ENCODE data around the gene TMCO4. TPM values are rescaled to one million over a fixed set of nuclear protein-coding genes. Genes with fewer than 3 reads are reported as not detected.

TMCO4 gene
- total and polyA plus RNA-seq, 2 of the 4 experiments (the other 2 are of a cell fraction), result 7.3 to 8.6 TPM

- Histone ChIP-seq H3K79me1 (ENCODE audit: low read depth in 1 of 2, low read length in 2 of 2) (no peaks in the 10 kb centered on the region; a peak in 1 of 4 replicates), H3K56ac (ENCODE audit: extremely low read depth, insufficient read depth, low read length) (no peak overlapping the region), H3K4ac (ENCODE audit: low read depth, low read length) (no peak overlapping the region), H2AFZ (replicated peaks; ENCODE audit: low read length, poor library complexity) (no peak overlapping the region), H3K9me3 (ENCODE audit: control insufficient read depth, insufficient read depth, low read length) (no peaks in the 10 kb centered on the region), H4K8ac (ENCODE audit: low read depth in 2 of 2, low read length in 2 of 2) (no peak overlapping the region), H2BK120ac (ENCODE audit: low read depth, low read length) (no peak overlapping the region), H3K23ac (ENCODE audit: low read depth, low read length) (no peak overlapping the region), H4K5ac (ENCODE audit: low read depth, low read length) (no peak overlapping the region), H2BK20ac (ENCODE audit: low read depth, low read length) (no peak overlapping the region), H3K4me1 (ENCODE audit: control insufficient read depth, insufficient read depth, low read length) (peaks cover 2% of the 10 kb centered on the region; the same call in 1 of the 2 replicates), H4K91ac (ENCODE audit: insufficient read depth, low read depth, low read length) (no peak overlapping the region), H3K9me1 (ENCODE audit: insufficient read depth, low read length) (peaks cover 5% of the 10 kb centered on the region; the same call in 1 of the 2 replicates), H3K14ac (replicated peaks; ENCODE audit: low read depth, low read length) (no peak overlapping the region), H3K18ac (ENCODE audit: low read depth, low read length) (no peak overlapping the region), H3K4me3 (ENCODE audit: insufficient read depth, low read depth, low read length) (no peak overlapping the region), H2BK5ac (ENCODE audit: low read depth, low read length, poor library complexity, severe bottlenecking) (no peak overlapping the region), H3K36me3 (ENCODE audit: control insufficient read depth, insufficient read depth, low read length) (peaks cover 15% of the 10 kb centered on the region), H2AK9ac (replicated peaks; ENCODE audit: low read depth, low read length, poor library complexity) (no peak overlapping the region), H3K9ac (ENCODE audit: low read depth, low read length) (no peak overlapping the region), H2BK15ac (ENCODE audit: low read depth, low read length) (no peak overlapping the region), H2AK5ac (ENCODE audit: low read depth, low read length) (no peak overlapping the region), H3K4me2 (ENCODE audit: low read depth, low read length) (no peak overlapping the region), H4K20me1 (ENCODE audit: insufficient read depth, low read length) (no peaks in the 10 kb centered on the region), H3K27ac (ENCODE audit: insufficient read depth, low read length) (no peak overlapping the region), H3K27me3 (ENCODE audit: control insufficient read depth, insufficient read depth, low read length) (no peaks in the 10 kb centered on the region)
- BruUV-seq (replicated peaks), result no TSS peak
- ChIA-PET CTCF (interaction anchor here (0.8 kb wide), 1 partner anchor 23 kb away, joined by 3 read pairs; no protein-coding TSS in a partner anchor), POLR2A (ENCODE audit: unreplicated experiment) (no interaction called here)
- ATAC-seq (ENCODE audit: low read depth) (no peak), DNase-seq (no peak)
- in situ Hi-C loops (cut with MboI; ENCODE audit: low sequenced_read_pairs) (no loop called here), intact Hi-C loops (cut with micrococcal nuclease) (no loop called here), dilution Hi-C loops (cut with HindIII; ENCODE audit: low sequenced_read_pairs, unreplicated experiment) (no loop called here)
- TF ChIP-seq NFE2L2 (IDR thresholded peaks at IDR 0.05; ENCODE audit: low read depth, low read length) (no peak), BHLHE40 (IDR thresholded peaks at IDR 0.05; ENCODE audit: low read depth, low read length) (no peak), FOS (IDR thresholded peaks at IDR 0.05; ENCODE audit: low read depth, low read length) (no peak), POLR2A (IDR thresholded peaks at IDR 0.05; ENCODE audit: low read depth, low read length) (no peak), CEBPB (IDR thresholded peaks at IDR 0.05; ENCODE audit: low read depth, low read length) (no peak), MAZ (IDR thresholded peaks at IDR 0.05; ENCODE audit: borderline replicate concordance, low read depth, low read length) (no peak), RFX5 (IDR thresholded peaks at IDR 0.05; ENCODE audit: low read depth, low read length) (no peak), MXI1 (IDR thresholded peaks at IDR 0.05; ENCODE audit: borderline replicate concordance, low read depth, low read length) (no peak), USF2 (IDR thresholded peaks at IDR 0.05; ENCODE audit: low read depth, low read length) (no peak), SMC3 (IDR thresholded peaks at IDR 0.05; ENCODE audit: low read depth, low read length) (no peak), RAD21 (IDR thresholded peaks at IDR 0.05; ENCODE audit: low read length) (no peak)
- TF ChIP-seq, protein P1, sequence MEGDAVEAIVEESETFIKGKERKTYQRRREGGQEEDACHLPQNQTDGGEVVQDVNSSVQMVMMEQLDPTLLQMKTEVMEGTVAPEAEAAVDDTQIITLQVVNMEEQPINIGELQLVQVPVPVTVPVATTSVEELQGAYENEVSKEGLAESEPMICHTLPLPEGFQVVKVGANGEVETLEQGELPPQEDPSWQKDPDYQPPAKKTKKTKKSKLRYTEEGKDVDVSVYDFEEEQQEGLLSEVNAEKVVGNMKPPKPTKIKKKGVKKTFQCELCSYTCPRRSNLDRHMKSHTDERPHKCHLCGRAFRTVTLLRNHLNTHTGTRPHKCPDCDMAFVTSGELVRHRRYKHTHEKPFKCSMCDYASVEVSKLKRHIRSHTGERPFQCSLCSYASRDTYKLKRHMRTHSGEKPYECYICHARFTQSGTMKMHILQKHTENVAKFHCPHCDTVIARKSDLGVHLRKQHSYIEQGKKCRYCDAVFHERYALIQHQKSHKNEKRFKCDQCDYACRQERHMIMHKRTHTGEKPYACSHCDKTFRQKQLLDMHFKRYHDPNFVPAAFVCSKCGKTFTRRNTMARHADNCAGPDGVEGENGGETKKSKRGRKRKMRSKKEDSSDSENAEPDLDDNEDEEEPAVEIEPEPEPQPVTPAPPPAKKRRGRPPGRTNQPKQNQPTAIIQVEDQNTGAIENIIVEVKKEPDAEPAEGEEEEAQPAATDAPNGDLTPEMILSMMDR (conservative IDR thresholded peaks at IDR 0.05; ENCODE audit: low read depth, low read length), result no peak
- TF ChIP-seq, protein P2, sequence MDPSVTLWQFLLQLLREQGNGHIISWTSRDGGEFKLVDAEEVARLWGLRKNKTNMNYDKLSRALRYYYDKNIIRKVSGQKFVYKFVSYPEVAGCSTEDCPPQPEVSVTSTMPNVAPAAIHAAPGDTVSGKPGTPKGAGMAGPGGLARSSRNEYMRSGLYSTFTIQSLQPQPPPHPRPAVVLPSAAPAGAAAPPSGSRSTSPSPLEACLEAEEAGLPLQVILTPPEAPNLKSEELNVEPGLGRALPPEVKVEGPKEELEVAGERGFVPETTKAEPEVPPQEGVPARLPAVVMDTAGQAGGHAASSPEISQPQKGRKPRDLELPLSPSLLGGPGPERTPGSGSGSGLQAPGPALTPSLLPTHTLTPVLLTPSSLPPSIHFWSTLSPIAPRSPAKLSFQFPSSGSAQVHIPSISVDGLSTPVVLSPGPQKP (IDR thresholded peaks at IDR 0.05; ENCODE audit: borderline replicate concordance, low read depth, low read length), result no peak
- WGBS, 2 experiments (ENCODE audit: extremely low coverage in 2 of 2, insufficient read length in 1 of 2), result no CpG with 5 or more reads among the region's 4 CpGs
Observed at GRCh38 chr1:19785660-19786059, 14.1 kb downstream of the TMCO4 start.
